HEK293T (cell line): ENCODE data around the gene TPP2.

Source experiments
- BHLHE40 ChIP-seq: fragments of 450-650 bp; IDR thresholded peaks from 2 replicates; pipeline ENCODE4 v1.6.1; 2016; ENCODE audit warnings: mild to moderate bottlenecking, moderate library complexity, borderline replicate concordance
- CTBP1 ChIP-seq: fragments of 450-650 bp; IDR thresholded peaks from 2 replicates; pipeline ENCODE4 v1.6.1; 2016; ENCODE audit warnings: borderline replicate concordance
- ELF4 ChIP-seq: fragments of 450-650 bp; IDR thresholded peaks from 2 replicates; pipeline ENCODE4 v1.6.1; 2017; ENCODE audit warnings: antibody characterized with exemption
- FOXA1 ChIP-seq: fragments of 450-650 bp; IDR thresholded peaks from 2 replicates; pipeline ENCODE4 v1.6.1; 2016; ENCODE audit warnings: mild to moderate bottlenecking
- FOXK2 ChIP-seq: fragments of 450-650 bp; IDR thresholded peaks from 2 replicates; pipeline ENCODE4 v1.6.1; 2016; ENCODE audit warnings: mild to moderate bottlenecking
- FOXM1 ChIP-seq: fragments of 450-650 bp; IDR thresholded peaks from 2 replicates; pipeline ENCODE4 v1.6.1; 2017; ENCODE audit warnings: mild to moderate bottlenecking, borderline replicate concordance
- SP1 ChIP-seq: fragments of 450-650 bp; IDR thresholded peaks from 2 replicates; pipeline ENCODE4 v1.6.1; 2017
- TARDBP ChIP-seq: fragments of 450-650 bp; IDR thresholded peaks from 2 replicates; pipeline ENCODE4 v1.6.1; 2016
- ZNF384 ChIP-seq: fragments of 450-650 bp; IDR thresholded peaks from 2 replicates; pipeline ENCODE4 v1.6.1; 2016

DNA sequence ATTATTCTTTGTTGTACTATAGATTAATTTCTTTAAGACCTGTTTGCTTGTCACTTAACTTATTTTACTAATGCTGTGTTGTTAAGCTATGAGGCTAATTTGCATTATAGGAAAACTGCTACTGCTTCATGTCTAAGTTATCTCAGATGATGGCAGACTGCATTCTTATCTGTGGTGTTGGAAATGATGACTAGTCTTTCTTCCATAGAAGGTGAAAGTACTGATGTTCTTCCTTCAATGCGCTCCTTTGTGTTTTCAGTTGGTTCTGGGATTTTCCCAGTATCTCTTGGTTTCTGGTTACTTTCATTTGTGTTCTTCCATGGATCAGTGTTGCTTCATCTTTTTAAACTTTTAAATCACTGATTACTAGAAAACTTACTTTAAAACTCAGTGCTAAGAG is 46.9 kb downstream of the TPP2 start:
- TF ChIP-seq ZNF384, result no peak
- TF ChIP-seq FOXK2, result no peak
- no peak for TF ChIP-seq FOXM1
- no peak for TF ChIP-seq CTBP1
- no peak for TF ChIP-seq SP1
- no peak for TF ChIP-seq TARDBP
- no peak for TF ChIP-seq FOXA1
- TF ChIP-seq ELF4, result no peak
- no peak for TF ChIP-seq BHLHE40
